H1 (cell line): ENCODE results near the gene ARFRP1. TPM values are rescaled to one million over a fixed set of nuclear protein-coding genes. Genes with fewer than 3 reads are reported as not detected.

Experiments
- BCL11A ChIP-seq, 2 experiments: IDR thresholded peaks; one replicate each; pipeline ENCODE4 v1.6.1; 2011; ENCODE audit warnings: low read depth in 2 of 2, low read length in 2 of 2, mild to moderate bottlenecking in 2 of 2
- EP300 ChIP-seq, 2 experiments: IDR thresholded peaks; 1 replicate in 1 of 2; 2 replicates in 1 of 2; pipeline ENCODE4 v1.6.1; 2011 to 2012; ENCODE audit warnings: low read depth in 2 of 2, low read length in 2 of 2, mild to moderate bottlenecking in 2 of 2, borderline replicate concordance in 1 of 2, inconsistent platforms in 1 of 2, moderate library complexity in 1 of 2
- EZH2 ChIP-seq: fragments of 200-600 bp; sonication (generic); IDR thresholded peaks from 2 replicates; pipeline ENCODE4 v1.7.1; 2012; ENCODE audit warnings: low read depth, mild to moderate bottlenecking, moderate library complexity, low read length, inconsistent platforms; ENCODE audit not compliant: severe bottlenecking
- FOSL1 ChIP-seq: IDR thresholded peaks from 2 replicates; pipeline ENCODE4 v1.6.1; 2011; ENCODE audit warnings: mild to moderate bottlenecking, low read depth, low read length, moderate library complexity; ENCODE audit not compliant: insufficient read depth
- HDAC6 ChIP-seq: IDR thresholded peaks from one replicate; pipeline ENCODE4 v1.7.1; 2012; ENCODE audit warnings: low read depth, mild to moderate bottlenecking, inconsistent platforms, low read length, moderate library complexity
- SAP30 ChIP-seq: fragments of 300-600 bp; sonication (generic); IDR thresholded peaks from 2 replicates; pipeline ENCODE4 v1.7.1; 2012; ENCODE audit warnings: low read length, moderate library complexity, mild to moderate bottlenecking, inconsistent platforms; ENCODE audit not compliant: insufficient read depth, insufficient replicate concordance
- SIN3A ChIP-seq, 2 experiments: IDR thresholded peaks in 1 of 2; conservative IDR thresholded peaks in 1 of 2; 2 replicates each; pipeline ENCODE4 v1.6.1; 2011 to 2012; ENCODE audit warnings: low read length in 2 of 2, improper control_type of control experiment in 1 of 2, low read depth in 1 of 2, mild to moderate bottlenecking in 1 of 2
- TEAD4 ChIP-seq: IDR thresholded peaks from 2 replicates; pipeline ENCODE4 v1.6.1; 2012; ENCODE audit warnings: low read depth, low read length, inconsistent platforms, mixed read lengths
- ZNF274 ChIP-seq: IDR thresholded peaks from 2 replicates; pipeline ENCODE4 v1.7.0; 2012; ENCODE audit warnings: low read length, borderline replicate concordance; ENCODE audit errors: extremely low read depth
- polyA plus RNA-seq, 7 experiments: library from polyadenylated mRNA; depleted of rRNA in 3 of 7; stranded (reverse) in 5 of 7; unstranded in 2 of 7; fragments of >200 nt in 5 of 7; fragments of 200-250 nt in 2 of 7; gene quantifications; 1 replicate in 5 of 7; 2 replicates in 1 of 7; 4 replicates in 1 of 7; pipeline versions ENCODE4 v1.2.1 to v1.2.3, GENCODE V29; 2011 to 2013; ENCODE audit warnings: missing spikeins in 2 of 7, mixed read lengths in 2 of 7
- total RNA-seq: library from RNA; stranded (reverse); fragmentation: NEBNext Ultra II Directional; extraction: Animal tissue kit (Norgen Biotek cat#: 25700); gene quantifications from 2 replicates; pipeline ENCODE4 v1.2.1, GENCODE V29; 2021
- TF ChIP-seq, protein P1 (sequence below): fragments of 300-600 bp; sonication (generic); IDR thresholded peaks from 2 replicates; pipeline ENCODE4 v1.7.1; 2012; ENCODE audit warnings: low read length, moderate library complexity, mild to moderate bottlenecking, inconsistent platforms; ENCODE audit not compliant: insufficient replicate concordance
- TF ChIP-seq, protein P2 (sequence below): IDR thresholded peaks from 2 replicates; pipeline ENCODE4 v1.6.1; 2012; ENCODE audit warnings: inconsistent platforms

ARFRP1 gene
- total and polyA plus RNA-seq, 2 of the 8 experiments (the other 6 are each of a cell fraction or from before 2014, with no cell fraction given) = 12.9 to 22.9 TPM

GRCh38 chr20:63673951-63674350 lies 33.8 kb downstream of the ARFRP1 start (continued):
- TF ChIP-seq, protein P1, sequence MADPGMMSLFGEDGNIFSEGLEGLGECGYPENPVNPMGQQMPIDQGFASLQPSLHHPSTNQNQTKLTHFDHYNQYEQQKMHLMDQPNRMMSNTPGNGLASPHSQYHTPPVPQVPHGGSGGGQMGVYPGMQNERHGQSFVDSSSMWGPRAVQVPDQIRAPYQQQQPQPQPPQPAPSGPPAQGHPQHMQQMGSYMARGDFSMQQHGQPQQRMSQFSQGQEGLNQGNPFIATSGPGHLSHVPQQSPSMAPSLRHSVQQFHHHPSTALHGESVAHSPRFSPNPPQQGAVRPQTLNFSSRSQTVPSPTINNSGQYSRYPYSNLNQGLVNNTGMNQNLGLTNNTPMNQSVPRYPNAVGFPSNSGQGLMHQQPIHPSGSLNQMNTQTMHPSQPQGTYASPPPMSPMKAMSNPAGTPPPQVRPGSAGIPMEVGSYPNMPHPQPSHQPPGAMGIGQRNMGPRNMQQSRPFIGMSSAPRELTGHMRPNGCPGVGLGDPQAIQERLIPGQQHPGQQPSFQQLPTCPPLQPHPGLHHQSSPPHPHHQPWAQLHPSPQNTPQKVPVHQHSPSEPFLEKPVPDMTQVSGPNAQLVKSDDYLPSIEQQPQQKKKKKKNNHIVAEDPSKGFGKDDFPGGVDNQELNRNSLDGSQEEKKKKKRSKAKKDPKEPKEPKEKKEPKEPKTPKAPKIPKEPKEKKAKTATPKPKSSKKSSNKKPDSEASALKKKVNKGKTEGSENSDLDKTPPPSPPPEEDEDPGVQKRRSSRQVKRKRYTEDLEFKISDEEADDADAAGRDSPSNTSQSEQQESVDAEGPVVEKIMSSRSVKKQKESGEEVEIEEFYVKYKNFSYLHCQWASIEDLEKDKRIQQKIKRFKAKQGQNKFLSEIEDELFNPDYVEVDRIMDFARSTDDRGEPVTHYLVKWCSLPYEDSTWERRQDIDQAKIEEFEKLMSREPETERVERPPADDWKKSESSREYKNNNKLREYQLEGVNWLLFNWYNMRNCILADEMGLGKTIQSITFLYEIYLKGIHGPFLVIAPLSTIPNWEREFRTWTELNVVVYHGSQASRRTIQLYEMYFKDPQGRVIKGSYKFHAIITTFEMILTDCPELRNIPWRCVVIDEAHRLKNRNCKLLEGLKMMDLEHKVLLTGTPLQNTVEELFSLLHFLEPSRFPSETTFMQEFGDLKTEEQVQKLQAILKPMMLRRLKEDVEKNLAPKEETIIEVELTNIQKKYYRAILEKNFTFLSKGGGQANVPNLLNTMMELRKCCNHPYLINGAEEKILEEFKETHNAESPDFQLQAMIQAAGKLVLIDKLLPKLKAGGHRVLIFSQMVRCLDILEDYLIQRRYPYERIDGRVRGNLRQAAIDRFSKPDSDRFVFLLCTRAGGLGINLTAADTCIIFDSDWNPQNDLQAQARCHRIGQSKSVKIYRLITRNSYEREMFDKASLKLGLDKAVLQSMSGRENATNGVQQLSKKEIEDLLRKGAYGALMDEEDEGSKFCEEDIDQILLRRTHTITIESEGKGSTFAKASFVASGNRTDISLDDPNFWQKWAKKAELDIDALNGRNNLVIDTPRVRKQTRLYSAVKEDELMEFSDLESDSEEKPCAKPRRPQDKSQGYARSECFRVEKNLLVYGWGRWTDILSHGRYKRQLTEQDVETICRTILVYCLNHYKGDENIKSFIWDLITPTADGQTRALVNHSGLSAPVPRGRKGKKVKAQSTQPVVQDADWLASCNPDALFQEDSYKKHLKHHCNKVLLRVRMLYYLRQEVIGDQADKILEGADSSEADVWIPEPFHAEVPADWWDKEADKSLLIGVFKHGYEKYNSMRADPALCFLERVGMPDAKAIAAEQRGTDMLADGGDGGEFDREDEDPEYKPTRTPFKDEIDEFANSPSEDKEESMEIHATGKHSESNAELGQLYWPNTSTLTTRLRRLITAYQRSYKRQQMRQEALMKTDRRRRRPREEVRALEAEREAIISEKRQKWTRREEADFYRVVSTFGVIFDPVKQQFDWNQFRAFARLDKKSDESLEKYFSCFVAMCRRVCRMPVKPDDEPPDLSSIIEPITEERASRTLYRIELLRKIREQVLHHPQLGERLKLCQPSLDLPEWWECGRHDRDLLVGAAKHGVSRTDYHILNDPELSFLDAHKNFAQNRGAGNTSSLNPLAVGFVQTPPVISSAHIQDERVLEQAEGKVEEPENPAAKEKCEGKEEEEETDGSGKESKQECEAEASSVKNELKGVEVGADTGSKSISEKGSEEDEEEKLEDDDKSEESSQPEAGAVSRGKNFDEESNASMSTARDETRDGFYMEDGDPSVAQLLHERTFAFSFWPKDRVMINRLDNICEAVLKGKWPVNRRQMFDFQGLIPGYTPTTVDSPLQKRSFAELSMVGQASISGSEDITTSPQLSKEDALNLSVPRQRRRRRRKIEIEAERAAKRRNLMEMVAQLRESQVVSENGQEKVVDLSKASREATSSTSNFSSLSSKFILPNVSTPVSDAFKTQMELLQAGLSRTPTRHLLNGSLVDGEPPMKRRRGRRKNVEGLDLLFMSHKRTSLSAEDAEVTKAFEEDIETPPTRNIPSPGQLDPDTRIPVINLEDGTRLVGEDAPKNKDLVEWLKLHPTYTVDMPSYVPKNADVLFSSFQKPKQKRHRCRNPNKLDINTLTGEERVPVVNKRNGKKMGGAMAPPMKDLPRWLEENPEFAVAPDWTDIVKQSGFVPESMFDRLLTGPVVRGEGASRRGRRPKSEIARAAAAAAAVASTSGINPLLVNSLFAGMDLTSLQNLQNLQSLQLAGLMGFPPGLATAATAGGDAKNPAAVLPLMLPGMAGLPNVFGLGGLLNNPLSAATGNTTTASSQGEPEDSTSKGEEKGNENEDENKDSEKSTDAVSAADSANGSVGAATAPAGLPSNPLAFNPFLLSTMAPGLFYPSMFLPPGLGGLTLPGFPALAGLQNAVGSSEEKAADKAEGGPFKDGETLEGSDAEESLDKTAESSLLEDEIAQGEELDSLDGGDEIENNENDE = no peak
- TF ChIP-seq FOSL1 = no peak
- no peak for TF ChIP-seq SIN3A (conservative IDR thresholded peaks at IDR 0.05 in 1 of 2, IDR thresholded peaks at IDR 0.05 in 1 of 2; ENCODE audit: low read depth in 1 of 2, low read length in 2 of 2)
- TF ChIP-seq EP300 (IDR thresholded peaks at IDR 0.05; ENCODE audit: borderline replicate concordance in 1 of 2, low read depth in 2 of 2, low read length in 2 of 2) = no peak
- TF ChIP-seq ZNF274 = no peak
- TF ChIP-seq SAP30 = no peak
- TF ChIP-seq HDAC6 = no peak
- TF ChIP-seq EZH2 = no peak
- no peak for TF ChIP-seq TEAD4
- no peak for TF ChIP-seq BCL11A (IDR thresholded peaks at IDR 0.05; ENCODE audit: low read depth in 2 of 2, low read length in 2 of 2)
- TF ChIP-seq, protein P2, sequence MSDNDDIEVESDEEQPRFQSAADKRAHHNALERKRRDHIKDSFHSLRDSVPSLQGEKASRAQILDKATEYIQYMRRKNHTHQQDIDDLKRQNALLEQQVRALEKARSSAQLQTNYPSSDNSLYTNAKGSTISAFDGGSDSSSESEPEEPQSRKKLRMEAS = no peak
